HUES48 (cell line): ENCODE measurements around the gene ATXN7L1.
"Not testable (repeated sequence)": the region's sequence is repeated elsewhere in the genome, so short reads cannot be mapped to it uniquely, and the experiment has no call there.

ENCODE experiments used
- H3K27ac ChIP-seq: one replicate; pipeline ENCODE4 v1.7.0; 2013; ENCODE audit warnings: low read depth, low read length, inconsistent platforms
- H3K27me3 ChIP-seq: 2 replicates; pipeline ENCODE4 v1.6.1; 2013; ENCODE audit warnings: mild to moderate bottlenecking, low read length; ENCODE audit not compliant: control insufficient read depth, insufficient read depth
- H3K36me3 ChIP-seq: 2 replicates; pipeline ENCODE4 v1.6.1; 2013; ENCODE audit warnings: low read length; ENCODE audit not compliant: control insufficient read depth, insufficient read depth
- H3K4me1 ChIP-seq: 2 replicates; pipeline ENCODE4 v1.6.1; 2013; ENCODE audit warnings: mild to moderate bottlenecking, low read length; ENCODE audit not compliant: control insufficient read depth, insufficient read depth
- H3K4me3 ChIP-seq: 2 replicates; pipeline ENCODE4 v1.5.1; 2013; ENCODE audit warnings: mild to moderate bottlenecking, low read depth, low read length
- H3K9ac ChIP-seq: 2 replicates; pipeline ENCODE4 v1.6.1; 2013; ENCODE audit warnings: mild to moderate bottlenecking, low read depth, low read length, moderate library complexity
- H3K9me3 ChIP-seq: 2 replicates; pipeline ENCODE4 v1.6.1; 2013; ENCODE audit warnings: low read length; ENCODE audit not compliant: control insufficient read depth, insufficient read depth

The ATXN7L1 gene

GRCh38 chr7:105610165-105610930 is 266.1 kb downstream of the ATXN7L1 start:
- no peaks in the 10 kb centered on the region; the same call in 1 of the 2 replicates for H3K4me1 ChIP-seq
- peaks cover 37% of the 10 kb centered on the region for H3K36me3 ChIP-seq
- H3K9ac ChIP-seq: no peak overlapping the region
- no peaks in the 10 kb centered on the region for H3K27me3 ChIP-seq
- no peak overlapping the region for H3K27ac ChIP-seq
- no peak overlapping the region for H3K4me3 ChIP-seq
- H3K9me3 ChIP-seq: no peaks in the 10 kb centered on the region

GRCh38 chr7:105602325-105603305 is 273.8 kb downstream of the ATXN7L1 start:
- Histone ChIP-seq H3K27ac (no peak overlapping the region), H3K4me3 (no peak overlapping the region), H3K4me1 (peaks cover 14% of the 10 kb centered on the region), H3K9ac (no peak overlapping the region), H3K27me3 (no peaks in the 10 kb centered on the region), H3K9me3 (no peaks in the 10 kb centered on the region), H3K36me3 (peaks cover 8% of the 10 kb centered on the region; the same call in 1 of the 2 replicates)

- Histone ChIP-seq H3K9ac (no peak overlapping the region), H3K9me3 (no peaks in the 10 kb centered on the region), H3K27ac (no peak overlapping the region), H3K4me1 (peaks cover 22% of the 10 kb centered on the region), H3K36me3 (no peaks in the 10 kb centered on the region), H3K4me3 (no peak overlapping the region), H3K27me3 (no peaks in the 10 kb centered on the region)
These were observed 275.5 kb downstream of the ATXN7L1 start for GRCh38 chr7:105600720-105601550.

- H3K27me3 ChIP-seq: no peaks in the 10 kb centered on the region
- no peak overlapping the region for H3K9ac ChIP-seq
- H3K4me3 ChIP-seq: no peak overlapping the region
- H3K36me3 ChIP-seq: no peaks in the 10 kb centered on the region
- H3K9me3 ChIP-seq: no peaks in the 10 kb centered on the region
- no peak overlapping the region for H3K27ac ChIP-seq
- H3K4me1 ChIP-seq: peaks cover 22% of the 10 kb centered on the region
These were observed 276.8 kb downstream of the ATXN7L1 start for GRCh38 chr7:105599551-105599950.

- H3K9ac ChIP-seq, H3K9me3 ChIP-seq, H3K4me3 ChIP-seq, H3K27ac ChIP-seq, H3K27me3 ChIP-seq, H3K36me3 ChIP-seq: not testable (repeated sequence)
- peaks cover 22% of the 10 kb centered on the region for H3K4me1 ChIP-seq
These were observed 277.3 kb downstream of the ATXN7L1 start for GRCh38 chr7:105599080-105599479.

GRCh38 chr7:105596866-105597265 is 279.5 kb downstream of the ATXN7L1 start:
- Histone ChIP-seq H3K9ac (no peak overlapping the region), H3K9me3 (no peaks in the 10 kb centered on the region), H3K27ac (no peak overlapping the region), H3K27me3 (no peaks in the 10 kb centered on the region), H3K36me3 (no peaks in the 10 kb centered on the region), H3K4me1 (peaks cover 22% of the 10 kb centered on the region), H3K4me3 (no peak overlapping the region)

GRCh38 chr7:105594034-105594433 is 282.4 kb downstream of the ATXN7L1 start:
- no peak overlapping the region for H3K9ac ChIP-seq
- no peaks in the 10 kb centered on the region for H3K27me3 ChIP-seq
- H3K27ac ChIP-seq: no peak overlapping the region

GRCh38 chr7:105591522-105591921 is 284.9 kb downstream of the ATXN7L1 start:
- H3K36me3 ChIP-seq: no peaks in the 10 kb centered on the region
- no peak overlapping the region for H3K27ac ChIP-seq
- H3K4me1 ChIP-seq: peaks cover 3% of the 10 kb centered on the region; the same call in 1 of the 2 replicates
- H3K4me3 ChIP-seq: no peak overlapping the region
- H3K9me3 ChIP-seq: no peaks in the 10 kb centered on the region
- no peaks in the 10 kb centered on the region for H3K27me3 ChIP-seq
- no peak overlapping the region for H3K9ac ChIP-seq

More at GRCh38 chr7:105594034-105594433, 282.4 kb downstream of the ATXN7L1 start:
- H3K4me3 ChIP-seq: no peak overlapping the region
- H3K36me3 ChIP-seq: no peaks in the 10 kb centered on the region
- peaks cover 7% of the 10 kb centered on the region; the same call in 1 of the 2 replicates for H3K4me1 ChIP-seq
- no peaks in the 10 kb centered on the region for H3K9me3 ChIP-seq

GRCh38 chr7:105590793-105591192 is 285.6 kb downstream of the ATXN7L1 start:
- Histone ChIP-seq H3K27ac (no peak overlapping the region), H3K9ac (no peak overlapping the region), H3K4me1 (no peaks in the 10 kb centered on the region; the same call in 1 of the 2 replicates)

GRCh38 chr7:105589356-105590077 is 286.9 kb downstream of the ATXN7L1 start:
- H3K27ac ChIP-seq: no peak overlapping the region
- H3K27me3 ChIP-seq: no peaks in the 10 kb centered on the region
- H3K4me3 ChIP-seq: no peak overlapping the region
- no peaks in the 10 kb centered on the region; the same call in 1 of the 2 replicates for H3K4me1 ChIP-seq
- H3K9ac ChIP-seq: no peak overlapping the region
- H3K9me3 ChIP-seq: no peaks in the 10 kb centered on the region
- no peaks in the 10 kb centered on the region for H3K36me3 ChIP-seq

More at GRCh38 chr7:105590793-105591192, 285.6 kb downstream of the ATXN7L1 start:
- Histone ChIP-seq H3K4me3 (no peak overlapping the region), H3K9me3 (no peaks in the 10 kb centered on the region), H3K27me3 (no peaks in the 10 kb centered on the region), H3K36me3 (no peaks in the 10 kb centered on the region)
